ENCODE data around the gene PACRG. TPM values are rescaled to one million over a fixed set of nuclear protein-coding genes. Genes with fewer than 3 reads are reported as not detected.
A peak's percentile ranks its signal among the peaks of the same experiment; 100 is the strongest.

Gene PACRG
- total RNA-seq, 2 experiments from 2014 or later, result not detected

DNA sequence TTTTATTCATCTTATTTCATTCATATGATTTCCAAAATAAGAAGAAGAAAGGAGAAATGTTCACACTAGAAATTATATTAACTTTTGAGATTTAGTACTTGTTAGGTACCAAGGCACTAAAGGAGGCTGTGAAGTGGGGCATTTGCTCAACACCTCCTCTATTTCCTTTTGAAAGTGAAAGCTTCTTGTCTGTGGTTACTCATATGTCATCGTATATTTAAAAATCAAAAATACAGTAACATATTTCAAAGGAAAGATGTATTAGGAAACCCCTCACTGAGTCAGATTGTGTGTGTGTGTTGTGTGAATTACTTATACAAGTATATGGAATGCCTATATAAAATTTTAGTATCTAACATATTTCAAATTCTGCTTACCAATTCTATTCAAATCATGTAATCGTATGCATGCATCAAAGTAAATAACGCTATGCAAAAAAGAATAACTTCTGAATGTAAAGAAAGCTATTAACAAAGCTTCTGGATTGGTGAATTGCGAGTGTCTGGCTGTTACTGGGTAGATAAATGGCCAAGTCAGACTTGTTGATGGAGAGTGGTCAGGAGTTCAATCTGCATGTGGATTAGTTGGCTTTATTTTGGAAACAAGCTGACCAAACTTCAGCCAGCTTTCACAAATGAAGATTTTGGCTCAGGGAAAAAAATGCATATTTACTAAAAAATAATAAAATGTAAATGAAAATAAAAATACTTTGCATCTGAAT lies 70.9 kb downstream of the PACRG start:
- intact Hi-C loops (cut with DNase I, micrococcal nuclease), result no loop called here
- no peak overlapping the region for H3K4me3 Mint-ChIP-seq
- H3K36me3 Mint-ChIP-seq (ENCODE audit: low read depth), result no peaks in the 10 kb centered on the region
- no peaks in the 10 kb centered on the region for H3K9me3 Mint-ChIP-seq (ENCODE audit: low read depth)
- no peak overlapping the region for H3K27ac Mint-ChIP-seq
- peaks cover 2% of the 10 kb centered on the region for H3K27me3 Mint-ChIP-seq
- POLR2A ChIA-PET, result no interaction called here
- DNase-seq (no peak), ATAC-seq (peak; percentile 60)
- peaks cover 15% of the 10 kb centered on the region for H3K4me1 Mint-ChIP-seq
- CTCF ChIA-PET, result interaction anchor here (0.6 kb wide), 1 partner anchor 851 kb away, joined by 3 read pairs; no protein-coding TSS in a partner anchor

DNA sequence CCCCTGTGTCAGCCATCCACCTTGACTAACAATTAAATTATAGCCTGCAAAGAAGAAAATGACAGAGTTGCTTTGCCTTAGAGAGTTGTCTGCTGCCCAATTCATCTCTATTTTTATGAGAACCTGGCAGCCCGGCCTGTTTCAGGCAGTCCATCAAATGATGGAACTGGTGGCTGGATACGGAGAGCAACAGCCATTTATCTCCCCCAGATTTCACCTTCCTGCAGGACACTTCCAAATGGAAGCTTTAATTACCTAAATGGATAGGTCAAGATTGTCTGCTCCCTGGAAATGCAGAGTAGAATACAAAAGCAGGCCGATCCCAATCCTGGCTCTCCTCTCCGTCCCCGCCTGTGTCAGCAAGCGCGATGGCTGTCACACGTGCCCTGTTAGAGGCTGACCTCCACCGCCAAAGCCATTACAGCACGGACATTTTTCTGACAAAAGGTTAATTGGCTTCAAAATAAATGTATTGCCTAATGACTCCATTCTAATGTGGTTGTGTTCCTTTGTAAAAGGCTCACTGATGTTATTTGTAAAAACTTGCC lies 86.7 kb downstream of the PACRG start:
- Mint-ChIP-seq H3K27ac (no peak overlapping the region), H3K9me3 (ENCODE audit: low read depth) (peaks cover 2% of the 10 kb centered on the region), H3K4me3 (no peak overlapping the region), H3K27me3 (no peaks in the 10 kb centered on the region), H3K36me3 (ENCODE audit: low read depth) (no peaks in the 10 kb centered on the region), H3K4me1 (no peaks in the 10 kb centered on the region)
- CTCF ChIA-PET, result no interaction called here
- intact Hi-C loops (cut with DNase I, micrococcal nuclease), result no loop called here
- POLR2A ChIA-PET, result no interaction called here
- ATAC-seq, result no peak
- DNase-seq, result no peak

DNA sequence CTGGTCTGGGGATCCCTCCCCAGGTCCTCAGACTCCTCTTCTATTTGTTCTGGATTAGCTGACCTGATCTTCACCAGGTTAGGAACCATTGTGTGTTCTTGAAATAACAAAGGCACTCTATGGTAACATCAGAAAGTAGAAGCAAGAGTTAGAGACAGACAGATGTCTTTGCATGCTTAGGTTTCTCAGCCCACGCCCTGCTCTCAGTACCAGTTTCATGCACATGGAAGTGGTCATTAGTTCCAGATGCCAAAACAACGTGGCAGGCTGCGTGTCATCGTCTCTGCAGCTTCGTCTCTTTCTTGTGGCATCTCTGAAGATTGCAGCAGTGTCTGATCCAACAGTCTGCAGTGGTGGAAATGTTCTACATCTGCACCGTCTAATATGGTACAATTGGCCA lies 89.4 kb downstream of the PACRG start:
- H3K27me3 Mint-ChIP-seq, result no peaks in the 10 kb centered on the region
- ChIA-PET POLR2A (no interaction called here), CTCF (no interaction called here)
- no peaks in the 10 kb centered on the region for H3K9me3 Mint-ChIP-seq (ENCODE audit: low read depth)
- DNase-seq (no peak), ATAC-seq (no peak)
- no peaks in the 10 kb centered on the region for H3K36me3 Mint-ChIP-seq (ENCODE audit: low read depth)
- H3K27ac Mint-ChIP-seq, result no peak overlapping the region
- no peak overlapping the region for H3K4me3 Mint-ChIP-seq
- intact Hi-C loops (cut with DNase I, micrococcal nuclease), result no loop called here
- no peaks in the 10 kb centered on the region for H3K4me1 Mint-ChIP-seq

DNA sequence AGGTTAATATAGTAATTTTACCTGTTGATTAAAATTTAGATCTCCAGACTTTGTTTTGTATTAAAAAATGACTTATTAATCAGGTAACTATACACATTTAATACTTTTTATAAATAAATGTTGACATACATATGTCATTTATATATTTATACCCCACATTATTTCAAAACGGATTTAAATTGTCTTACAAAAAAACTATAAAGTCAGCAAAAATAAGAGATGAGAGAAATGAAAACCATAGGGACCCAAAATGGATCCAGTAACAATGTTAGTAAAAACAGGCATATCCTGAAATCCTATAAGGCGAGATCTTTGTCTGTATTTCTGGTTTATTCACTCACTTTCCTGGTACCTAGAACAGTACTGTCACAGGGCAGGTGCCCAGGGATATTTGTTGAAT lies 91.5 kb downstream of the PACRG start:
- Mint-ChIP-seq H3K36me3 (ENCODE audit: low read depth) (no peaks in the 10 kb centered on the region), H3K27ac (no peak overlapping the region), H3K4me1 (no peaks in the 10 kb centered on the region), H3K27me3 (no peaks in the 10 kb centered on the region), H3K4me3 (no peak overlapping the region), H3K9me3 (ENCODE audit: low read depth) (no peaks in the 10 kb centered on the region)
- ChIA-PET POLR2A (no interaction called here), CTCF (no interaction called here)
- intact Hi-C loops (cut with DNase I, micrococcal nuclease), result no loop called here
- DNase-seq (no peak), ATAC-seq (no peak)

DNA sequence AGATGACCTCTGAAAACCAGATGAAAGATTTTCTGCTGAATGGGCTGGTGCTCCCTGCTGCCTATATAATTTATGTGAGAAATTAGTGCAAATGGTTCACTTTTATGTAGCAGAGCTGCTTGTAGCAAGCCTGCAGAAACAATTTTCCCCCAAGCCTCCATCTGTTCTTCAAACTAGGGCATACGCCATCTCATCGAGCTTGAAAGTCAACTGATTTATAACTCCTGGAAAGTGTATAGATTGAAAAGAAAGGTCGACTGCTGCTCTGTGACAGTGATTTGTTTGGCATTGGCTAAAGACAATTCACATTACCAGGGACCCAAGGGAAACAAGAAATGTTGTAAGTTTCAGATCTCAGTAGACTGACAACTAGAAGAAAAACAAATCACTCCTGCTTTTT lies 93.3 kb downstream of the PACRG start:
- POLR2A ChIA-PET, result no interaction called here
- CTCF ChIA-PET, result no interaction called here
- no peak for ATAC-seq
- no peaks in the 10 kb centered on the region for H3K27me3 Mint-ChIP-seq
- H3K36me3 Mint-ChIP-seq (ENCODE audit: low read depth), result no peaks in the 10 kb centered on the region
- no peaks in the 10 kb centered on the region for H3K4me1 Mint-ChIP-seq
- DNase-seq, result no peak
- no peak overlapping the region for H3K27ac Mint-ChIP-seq
- H3K4me3 Mint-ChIP-seq, result no peak overlapping the region
- H3K9me3 Mint-ChIP-seq (ENCODE audit: low read depth), result no peaks in the 10 kb centered on the region
- intact Hi-C loops (cut with DNase I, micrococcal nuclease), result no loop called here

DNA sequence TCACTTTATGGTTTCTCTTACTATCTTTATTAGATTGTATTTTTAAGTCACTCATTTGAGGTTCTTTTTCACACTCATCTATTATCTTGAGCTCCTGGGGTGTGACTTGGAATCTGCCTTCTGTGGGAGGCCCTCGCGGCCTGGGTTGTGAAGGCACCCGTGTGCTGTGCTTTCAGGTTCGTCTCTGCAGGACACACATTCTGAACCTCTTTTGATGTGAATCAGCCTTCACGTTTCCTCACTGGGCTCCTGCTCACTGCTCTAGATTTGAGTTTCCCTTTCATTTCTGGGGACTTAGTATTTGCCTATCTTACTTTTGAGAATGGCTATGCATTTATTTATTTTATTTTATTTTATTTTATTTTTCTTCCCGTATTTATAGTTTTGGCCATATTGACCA lies 97.8 kb downstream of the PACRG start:
- H3K36me3 Mint-ChIP-seq (ENCODE audit: low read depth), result no peaks in the 10 kb centered on the region
- no peaks in the 10 kb centered on the region for H3K4me1 Mint-ChIP-seq
- no peak overlapping the region for H3K4me3 Mint-ChIP-seq
- DNase-seq (no peak), ATAC-seq (no peak)
- no peaks in the 10 kb centered on the region for H3K27me3 Mint-ChIP-seq
- no peak overlapping the region for H3K27ac Mint-ChIP-seq
- intact Hi-C loops (cut with DNase I, micrococcal nuclease), result no loop called here
- CTCF ChIA-PET, result no interaction called here
- H3K9me3 Mint-ChIP-seq (ENCODE audit: low read depth), result no peaks in the 10 kb centered on the region
- POLR2A ChIA-PET, result no interaction called here

DNA sequence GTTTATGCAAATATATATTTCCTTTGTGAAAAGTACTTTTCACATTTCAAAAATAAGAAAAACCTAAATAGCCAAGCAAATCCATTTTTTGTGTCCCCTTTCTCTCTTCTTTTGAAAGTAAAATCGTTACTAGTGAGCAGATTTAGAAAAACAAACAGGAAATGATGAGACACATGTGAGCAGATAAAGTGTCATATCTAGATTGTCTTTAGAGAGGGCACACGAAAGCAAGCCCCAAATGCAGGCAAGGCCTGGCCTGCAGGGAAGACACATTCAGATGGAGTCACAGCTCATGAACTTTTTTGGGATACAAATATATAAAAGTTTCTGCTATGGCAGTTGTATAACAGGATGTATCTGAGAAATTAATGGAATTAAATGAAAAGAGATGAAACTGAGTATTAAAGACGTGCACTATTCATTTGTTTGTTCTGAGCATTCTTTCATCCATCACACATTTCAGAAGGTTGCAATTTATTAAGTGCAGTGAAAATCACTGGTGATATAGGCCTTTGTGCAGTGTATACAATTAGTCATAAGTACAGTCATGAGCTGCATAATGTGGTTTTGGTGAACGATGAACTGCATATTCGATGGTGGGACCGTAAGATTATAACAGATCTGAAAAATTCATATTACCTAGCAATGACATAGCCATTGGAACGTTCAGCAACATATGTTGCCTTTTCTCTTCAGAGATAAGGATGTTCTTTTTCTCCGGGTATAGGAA lies 101.4 kb downstream of the PACRG start:
- intact Hi-C loops (cut with DNase I, micrococcal nuclease), result no loop called here
- ChIA-PET POLR2A (no interaction called here), CTCF (interaction anchor here (0.6 kb wide), 1 partner anchor 39 kb away, joined by 4 read pairs; no protein-coding TSS in a partner anchor)
- peaks cover 1% of the 10 kb centered on the region for H3K9me3 Mint-ChIP-seq (ENCODE audit: low read depth)
- no peaks in the 10 kb centered on the region for H3K27me3 Mint-ChIP-seq
- DNase-seq (no peak), ATAC-seq (no peak)
- H3K36me3 Mint-ChIP-seq (ENCODE audit: low read depth), result no peaks in the 10 kb centered on the region
- H3K27ac Mint-ChIP-seq, result no peak overlapping the region
- no peaks in the 10 kb centered on the region for H3K4me1 Mint-ChIP-seq
- no peak overlapping the region for H3K4me3 Mint-ChIP-seq

DNA sequence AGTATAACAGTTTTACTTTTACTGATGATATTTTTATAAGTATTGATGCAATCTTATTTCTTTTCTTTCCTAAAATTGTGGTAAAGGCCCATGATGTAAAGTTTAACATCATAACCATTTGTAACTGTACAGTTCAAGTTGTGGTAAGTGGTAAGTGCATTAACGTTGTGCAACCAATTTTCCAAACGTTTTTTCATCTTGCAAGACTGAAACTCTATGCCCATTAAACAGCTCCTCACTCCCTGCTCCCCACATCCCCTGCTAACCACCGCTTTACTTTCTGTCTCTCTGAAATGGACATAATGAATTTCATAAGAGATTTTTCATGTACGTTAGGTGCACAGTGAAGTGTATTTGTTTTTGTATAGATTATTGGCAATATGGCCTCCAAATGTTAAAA lies 106.0 kb downstream of the PACRG start:
- CTCF ChIA-PET, result no interaction called here
- no peaks in the 10 kb centered on the region for H3K4me1 Mint-ChIP-seq
- ATAC-seq (no peak), DNase-seq (no peak)
- peaks cover 1% of the 10 kb centered on the region for H3K9me3 Mint-ChIP-seq (ENCODE audit: low read depth)
- no peak overlapping the region for H3K27ac Mint-ChIP-seq
- POLR2A ChIA-PET, result no interaction called here
- H3K36me3 Mint-ChIP-seq (ENCODE audit: low read depth), result no peaks in the 10 kb centered on the region
- no peak overlapping the region for H3K4me3 Mint-ChIP-seq
- intact Hi-C loops (cut with DNase I, micrococcal nuclease), result no loop called here
- H3K27me3 Mint-ChIP-seq, result no peaks in the 10 kb centered on the region

DNA sequence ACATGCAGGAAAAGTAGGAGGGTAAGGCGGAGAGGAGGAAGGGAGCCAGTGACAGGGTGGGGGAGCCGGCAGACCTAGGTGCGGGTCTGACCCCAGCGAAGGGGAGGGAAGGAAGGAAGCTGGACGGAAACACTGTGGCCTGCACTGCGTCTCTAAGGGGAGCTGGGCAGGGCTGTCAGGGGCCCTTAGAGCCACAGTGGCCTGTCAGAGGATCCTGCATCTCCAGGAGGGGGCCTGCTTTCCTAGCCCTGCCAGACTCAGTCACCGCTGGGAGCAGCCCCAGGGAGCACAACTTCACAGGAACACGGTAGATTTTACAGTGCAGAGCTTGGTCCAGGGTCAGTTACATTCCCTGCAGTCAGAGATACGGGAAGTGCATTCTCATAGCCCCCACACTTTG lies 118.2 kb downstream of the PACRG start:
- no peaks in the 10 kb centered on the region for H3K36me3 Mint-ChIP-seq (ENCODE audit: low read depth)
- H3K27me3 Mint-ChIP-seq, result peaks cover 5% of the 10 kb centered on the region
- intact Hi-C loops (cut with DNase I, micrococcal nuclease), result no loop called here
- H3K4me1 Mint-ChIP-seq, result no peaks in the 10 kb centered on the region
- H3K4me3 Mint-ChIP-seq, result no peak overlapping the region
- CTCF ChIA-PET, result no interaction called here
- H3K9me3 Mint-ChIP-seq (ENCODE audit: low read depth), result peaks cover 2% of the 10 kb centered on the region
- H3K27ac Mint-ChIP-seq, result no peak overlapping the region
- POLR2A ChIA-PET, result no interaction called here
- DNase-seq (no peak), ATAC-seq (no peak)

DNA sequence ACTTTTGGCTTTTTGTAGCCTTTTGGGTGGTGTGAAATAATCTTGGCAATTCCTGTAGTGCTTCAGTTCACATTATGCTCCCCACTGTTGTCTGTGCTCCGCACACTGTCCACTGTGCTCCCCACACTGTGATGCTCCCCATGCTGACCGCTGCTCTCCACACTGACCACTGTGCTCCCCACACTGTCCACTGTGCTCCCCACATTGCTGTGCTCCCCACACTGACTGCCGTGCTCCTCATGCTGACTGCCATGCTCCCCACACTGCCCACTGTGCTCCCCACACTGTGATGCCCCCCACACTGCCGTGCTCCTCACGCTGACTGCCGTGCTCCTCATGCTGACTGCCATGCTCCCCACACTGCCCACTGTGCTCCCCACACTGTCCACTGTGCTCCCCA lies 118.9 kb downstream of the PACRG start:
- Mint-ChIP-seq H3K4me3 (no peak overlapping the region), H3K27ac (no peak overlapping the region), H3K36me3 (ENCODE audit: low read depth) (no peaks in the 10 kb centered on the region), H3K9me3 (ENCODE audit: low read depth) (peaks cover 2% of the 10 kb centered on the region), H3K27me3 (peaks cover 5% of the 10 kb centered on the region), H3K4me1 (no peaks in the 10 kb centered on the region)
- CTCF ChIA-PET, result no interaction called here
- DNase-seq (no peak), ATAC-seq (no peak)
- intact Hi-C loops (cut with DNase I, micrococcal nuclease), result no loop called here
- POLR2A ChIA-PET, result no interaction called here

DNA sequence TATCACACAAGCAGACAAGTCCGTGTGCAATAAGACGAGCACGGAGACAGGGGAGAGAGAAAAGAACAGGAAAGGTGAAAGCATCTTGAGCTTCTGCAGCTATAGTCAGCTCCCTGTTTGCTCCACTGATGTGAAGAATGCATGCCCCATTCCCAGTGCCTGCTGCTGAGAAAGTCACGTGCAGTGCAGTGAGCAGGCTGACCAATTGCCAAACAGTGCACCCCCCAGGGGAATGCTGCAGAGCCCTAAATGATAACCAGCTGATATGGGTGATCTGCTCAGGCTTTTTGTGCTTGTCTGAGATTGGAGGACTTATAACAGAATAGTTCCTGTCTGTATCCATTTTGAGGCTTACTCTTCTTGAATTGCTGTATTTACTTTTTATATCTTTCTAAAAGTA lies 121.5 kb downstream of the PACRG start:
- H3K4me1 Mint-ChIP-seq, result no peaks in the 10 kb centered on the region
- intact Hi-C loops (cut with DNase I, micrococcal nuclease), result no loop called here
- no peaks in the 10 kb centered on the region for H3K36me3 Mint-ChIP-seq (ENCODE audit: low read depth)
- DNase-seq (no peak), ATAC-seq (no peak)
- no peak overlapping the region for H3K27ac Mint-ChIP-seq
- POLR2A ChIA-PET, result no interaction called here
- no peak overlapping the region for H3K4me3 Mint-ChIP-seq
- peaks cover 2% of the 10 kb centered on the region for H3K9me3 Mint-ChIP-seq (ENCODE audit: low read depth)
- CTCF ChIA-PET, result no interaction called here
- H3K27me3 Mint-ChIP-seq, result peaks cover 5% of the 10 kb centered on the region

DNA sequence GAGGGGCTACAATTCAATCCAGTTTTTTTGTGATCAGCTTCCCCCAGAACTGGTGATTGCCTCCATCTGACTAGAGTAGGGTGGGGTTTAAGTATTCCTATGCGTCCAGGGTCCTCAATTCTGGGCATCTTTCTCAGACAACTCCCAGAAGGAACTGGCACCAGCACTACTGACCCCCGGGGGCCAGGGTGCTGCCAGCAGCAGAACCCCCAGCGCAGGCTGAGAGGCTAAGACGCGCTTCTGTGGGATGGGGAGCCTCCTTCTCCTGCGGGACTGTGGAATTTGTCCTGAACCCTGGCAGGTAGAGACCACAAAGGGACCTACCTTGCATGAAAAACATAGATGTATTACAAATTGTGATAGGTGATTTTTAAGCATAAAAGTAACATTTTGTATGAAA lies 124.4 kb downstream of the PACRG start:
- no peaks in the 10 kb centered on the region for H3K9me3 Mint-ChIP-seq (ENCODE audit: low read depth)

More for the DNA sequence above, 124.4 kb downstream of the PACRG start:
- DNase-seq (no peak), ATAC-seq (no peak)
- CTCF ChIA-PET, result no interaction called here
- POLR2A ChIA-PET, result no interaction called here
- no peaks in the 10 kb centered on the region for H3K36me3 Mint-ChIP-seq (ENCODE audit: low read depth)
- no peaks in the 10 kb centered on the region for H3K4me1 Mint-ChIP-seq
- H3K4me3 Mint-ChIP-seq, result no peak overlapping the region
- no peak overlapping the region for H3K27ac Mint-ChIP-seq
- intact Hi-C loops (cut with DNase I, micrococcal nuclease), result no loop called here
- H3K27me3 Mint-ChIP-seq, result no peaks in the 10 kb centered on the region
